NCI-H446 (cell line): ENCODE data around the gene RTF2.

Experiments
- DNase-seq, 2 experiments: peaks; one replicate each; lab custom pipeline; 2025; lab: John Stamatoyannopoulos, UW

The RTF2 gene

GRCh38 chr20:56439771-56440291 lies 28.6 kb upstream of the RTF2 start:
- no peak for DNase-seq

GRCh38 chr20:56440346-56441007 lies 27.9 kb upstream of the RTF2 start:
- DNase-seq = no peak

GRCh38 chr20:56442389-56443365 lies 25.8 kb upstream of the RTF2 start:
- no peak for DNase-seq

- DNase-seq = no peak
Measured at GRCh38 chr20:56443654-56444540, 24.5 kb upstream of the RTF2 start.

GRCh38 chr20:56445130-56445529 lies 23.3 kb upstream of the RTF2 start:
- DNase-seq = no peak

- DNase-seq = no peak
Measured at GRCh38 chr20:56445540-56445939, 22.9 kb upstream of the RTF2 start.

- no peak for DNase-seq
Measured at GRCh38 chr20:56447227-56447626, 21.2 kb upstream of the RTF2 start.

- DNase-seq = no peak
Measured at GRCh38 chr20:56449459-56449858, 19.0 kb upstream of the RTF2 start.

- DNase-seq = no peak
Measured at GRCh38 chr20:56451056-56451765, 17.2 kb upstream of the RTF2 start.

- no peak for DNase-seq
Measured at GRCh38 chr20:56453352-56453751, 15.1 kb upstream of the RTF2 start.

GRCh38 chr20:56454754-56455153 lies 13.7 kb upstream of the RTF2 start:
- DNase-seq = no peak

GRCh38 chr20:56458206-56458821 lies 10.1 kb upstream of the RTF2 start:
- DNase-seq = no peak

GRCh38 chr20:56460459-56460858 lies 8.0 kb upstream of the RTF2 start:
- DNase-seq = no peak

GRCh38 chr20:56461576-56461975 lies 6.9 kb upstream of the RTF2 start:
- DNase-seq = no peak

GRCh38 chr20:56463428-56463827 lies 5.0 kb upstream of the RTF2 start:
- no peak for DNase-seq

GRCh38 chr20:56465997-56466396 lies 2.4 kb upstream of the RTF2 start:
- DNase-seq = no peak

- no peak for DNase-seq
Measured at GRCh38 chr20:56467968-56468315, 485 bp upstream of the RTF2 start.

GRCh38 chr20:56469077-56469449 lies 636 bp downstream of the RTF2 start:
- DNase-seq = no peak

- no peak for DNase-seq
Measured at GRCh38 chr20:56483970-56484369, 15.5 kb downstream of the RTF2 start.

- DNase-seq = no peak
Measured at GRCh38 chr20:56487216-56487615, 18.8 kb downstream of the RTF2 start.

- no peak for DNase-seq
Measured at GRCh38 chr20:56488566-56488965, 20.1 kb downstream of the RTF2 start.
